Transverse colon (tissue), 4 donors: Measurements from ENCODE around the gene PPIL1.

ENCODE experiments used
- EP300 ChIP-seq: sonication (generic); formaldehyde crosslinking; IDR thresholded peaks from one replicate; pipeline ENCODE4 v1.6.1; 2017; ENCODE audit warnings: antibody characterized with exemption, low read depth
- POLR2A ChIP-seq: fragments of 450-650 bp; IDR thresholded peaks from one replicate; pipeline ENCODE4 v1.6.1; 2016; ENCODE audit warnings: antibody characterized with exemption, mild to moderate bottlenecking, moderate library complexity
- POLR2AphosphoS5 ChIP-seq, 3 donors: sonication (generic); formaldehyde crosslinking; IDR thresholded peaks; one replicate each; pipeline ENCODE4 v1.6.1; 2016; ENCODE audit warnings: antibody characterized with exemption in 3 of 3
- TF ChIP-seq, protein P1 (sequence below), 5 experiments: fragments of 200-600 bp in 3 of 5; fragments of 450-650 bp in 2 of 5; sonication (generic) in 3 of 5; IDR thresholded peaks; 1 replicate in 2 of 5; 2 replicates in 3 of 5; pipeline ENCODE4 v1.5.1; 2016 to 2017; ENCODE audit warnings: antibody characterized with exemption in 5 of 5, inconsistent platforms in 3 of 5, mild to moderate bottlenecking in 2 of 5, moderate library complexity in 1 of 5

DNA sequence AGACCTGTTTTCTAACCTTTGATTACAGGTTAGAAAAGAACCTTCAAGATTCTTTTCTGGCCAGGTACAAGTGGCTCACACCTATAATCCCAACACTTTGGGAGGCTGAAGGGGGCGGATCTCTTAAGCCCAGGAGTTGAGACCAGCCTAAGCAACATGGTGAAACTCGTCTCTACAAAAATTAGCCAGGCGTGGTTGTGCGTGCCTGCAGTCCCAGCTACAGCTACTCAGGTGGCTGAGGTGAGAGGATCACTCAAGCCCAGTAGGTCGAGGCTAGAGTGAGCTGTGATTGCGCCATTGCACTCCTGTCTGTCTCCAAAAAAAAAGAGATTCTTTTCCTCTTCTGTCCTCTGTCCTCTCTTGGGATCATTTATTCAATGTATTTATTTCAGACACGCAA is 14.5 kb downstream of the PPIL1 start:
- TF ChIP-seq POLR2AphosphoS5 (IDR thresholded peaks at IDR 0.05) = no peak
- no peak for TF ChIP-seq POLR2A
- TF ChIP-seq, protein P1, sequence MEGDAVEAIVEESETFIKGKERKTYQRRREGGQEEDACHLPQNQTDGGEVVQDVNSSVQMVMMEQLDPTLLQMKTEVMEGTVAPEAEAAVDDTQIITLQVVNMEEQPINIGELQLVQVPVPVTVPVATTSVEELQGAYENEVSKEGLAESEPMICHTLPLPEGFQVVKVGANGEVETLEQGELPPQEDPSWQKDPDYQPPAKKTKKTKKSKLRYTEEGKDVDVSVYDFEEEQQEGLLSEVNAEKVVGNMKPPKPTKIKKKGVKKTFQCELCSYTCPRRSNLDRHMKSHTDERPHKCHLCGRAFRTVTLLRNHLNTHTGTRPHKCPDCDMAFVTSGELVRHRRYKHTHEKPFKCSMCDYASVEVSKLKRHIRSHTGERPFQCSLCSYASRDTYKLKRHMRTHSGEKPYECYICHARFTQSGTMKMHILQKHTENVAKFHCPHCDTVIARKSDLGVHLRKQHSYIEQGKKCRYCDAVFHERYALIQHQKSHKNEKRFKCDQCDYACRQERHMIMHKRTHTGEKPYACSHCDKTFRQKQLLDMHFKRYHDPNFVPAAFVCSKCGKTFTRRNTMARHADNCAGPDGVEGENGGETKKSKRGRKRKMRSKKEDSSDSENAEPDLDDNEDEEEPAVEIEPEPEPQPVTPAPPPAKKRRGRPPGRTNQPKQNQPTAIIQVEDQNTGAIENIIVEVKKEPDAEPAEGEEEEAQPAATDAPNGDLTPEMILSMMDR (IDR thresholded peaks at IDR 0.05) = no peak
- TF ChIP-seq EP300 = no peak
